HFF-Myc (cell line): ENCODE measurements around the gene TRIM17.

Experiments used
- DNase-seq: peaks from one replicate; pipeline ENCODE4 v3.0.0-alpha.2; 2011; ENCODE audit warnings: low read depth; ENCODE audit errors: extremely low read depth
- H3K4me3 ChIP-seq: replicated peaks from 2 replicates; pipeline ENCODE4 v1.5.1; 2011; ENCODE audit warnings: low read depth, mild to moderate bottlenecking, control low read depth, low read length
- TF ChIP-seq, protein P1 (sequence below): IDR thresholded peaks from 2 replicates; pipeline ENCODE4 v1.5.1; 2012; ENCODE audit warnings: mild to moderate bottlenecking, low read depth, low read length, control low read depth; ENCODE audit errors: missing control alignments

TRIM17 gene

GRCh38 chr1:228426518-228427175 is 10.0 kb upstream of the TRIM17 start:
- TF ChIP-seq, protein P1, sequence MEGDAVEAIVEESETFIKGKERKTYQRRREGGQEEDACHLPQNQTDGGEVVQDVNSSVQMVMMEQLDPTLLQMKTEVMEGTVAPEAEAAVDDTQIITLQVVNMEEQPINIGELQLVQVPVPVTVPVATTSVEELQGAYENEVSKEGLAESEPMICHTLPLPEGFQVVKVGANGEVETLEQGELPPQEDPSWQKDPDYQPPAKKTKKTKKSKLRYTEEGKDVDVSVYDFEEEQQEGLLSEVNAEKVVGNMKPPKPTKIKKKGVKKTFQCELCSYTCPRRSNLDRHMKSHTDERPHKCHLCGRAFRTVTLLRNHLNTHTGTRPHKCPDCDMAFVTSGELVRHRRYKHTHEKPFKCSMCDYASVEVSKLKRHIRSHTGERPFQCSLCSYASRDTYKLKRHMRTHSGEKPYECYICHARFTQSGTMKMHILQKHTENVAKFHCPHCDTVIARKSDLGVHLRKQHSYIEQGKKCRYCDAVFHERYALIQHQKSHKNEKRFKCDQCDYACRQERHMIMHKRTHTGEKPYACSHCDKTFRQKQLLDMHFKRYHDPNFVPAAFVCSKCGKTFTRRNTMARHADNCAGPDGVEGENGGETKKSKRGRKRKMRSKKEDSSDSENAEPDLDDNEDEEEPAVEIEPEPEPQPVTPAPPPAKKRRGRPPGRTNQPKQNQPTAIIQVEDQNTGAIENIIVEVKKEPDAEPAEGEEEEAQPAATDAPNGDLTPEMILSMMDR: no peak
- no peak overlapping the region for H3K4me3 ChIP-seq
- DNase-seq: no peak

DNA sequence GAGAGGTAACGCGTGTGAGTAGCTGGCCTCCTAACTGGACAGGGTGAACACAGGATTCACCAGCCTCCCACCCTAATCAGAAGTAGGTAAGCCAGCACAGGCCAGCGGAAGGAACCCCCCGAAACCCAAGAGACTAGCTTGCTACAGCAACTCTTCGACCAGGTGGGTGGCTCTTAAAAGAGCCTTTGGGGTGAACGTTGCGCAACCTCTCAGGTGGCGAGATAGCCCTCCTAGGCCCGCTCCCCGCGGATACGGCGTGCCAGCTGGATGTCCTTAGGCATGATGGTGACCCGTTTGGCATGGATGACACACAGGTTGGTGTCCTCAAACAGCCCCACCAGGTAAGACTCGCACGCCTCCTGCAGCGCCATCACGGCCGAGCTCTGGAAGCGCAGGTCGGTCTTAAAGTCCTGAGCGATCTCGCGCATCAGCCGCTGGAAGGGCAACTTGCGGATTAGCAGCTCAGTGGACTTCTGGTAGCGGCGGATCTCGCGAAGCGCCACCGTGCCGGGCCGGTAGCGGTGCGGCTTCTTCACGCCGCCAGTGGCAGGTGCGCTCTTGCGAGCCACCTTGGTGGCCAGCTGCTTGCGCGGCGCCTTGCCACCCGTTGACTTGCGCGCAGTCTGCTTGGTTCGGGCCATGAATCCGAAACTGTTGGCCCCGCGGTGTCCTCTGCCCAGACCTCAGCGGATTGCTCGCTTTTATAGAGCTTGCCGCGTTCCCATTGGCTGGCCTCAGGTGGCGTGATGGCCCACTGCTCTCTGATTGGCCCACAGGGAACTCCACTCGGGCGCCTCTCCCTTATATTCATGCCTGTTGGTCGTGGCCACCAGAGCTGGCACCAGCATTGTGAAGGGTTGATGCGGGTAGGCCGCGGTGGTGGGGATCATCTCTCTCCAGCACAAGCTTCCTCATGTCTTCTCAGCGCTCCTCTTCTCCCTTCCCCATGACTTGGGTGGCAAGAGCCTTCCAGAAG is 8.3 kb upstream of the TRIM17 start:
- H3K4me3 ChIP-seq: no peak overlapping the region
- no peak for DNase-seq
- TF ChIP-seq, protein P1: no peak

- DNase-seq: no peak
- TF ChIP-seq, protein P1: no peak
- H3K4me3 ChIP-seq: no peak overlapping the region
These were observed 6.9 kb upstream of the TRIM17 start for GRCh38 chr1:228423404-228424053.

DNA sequence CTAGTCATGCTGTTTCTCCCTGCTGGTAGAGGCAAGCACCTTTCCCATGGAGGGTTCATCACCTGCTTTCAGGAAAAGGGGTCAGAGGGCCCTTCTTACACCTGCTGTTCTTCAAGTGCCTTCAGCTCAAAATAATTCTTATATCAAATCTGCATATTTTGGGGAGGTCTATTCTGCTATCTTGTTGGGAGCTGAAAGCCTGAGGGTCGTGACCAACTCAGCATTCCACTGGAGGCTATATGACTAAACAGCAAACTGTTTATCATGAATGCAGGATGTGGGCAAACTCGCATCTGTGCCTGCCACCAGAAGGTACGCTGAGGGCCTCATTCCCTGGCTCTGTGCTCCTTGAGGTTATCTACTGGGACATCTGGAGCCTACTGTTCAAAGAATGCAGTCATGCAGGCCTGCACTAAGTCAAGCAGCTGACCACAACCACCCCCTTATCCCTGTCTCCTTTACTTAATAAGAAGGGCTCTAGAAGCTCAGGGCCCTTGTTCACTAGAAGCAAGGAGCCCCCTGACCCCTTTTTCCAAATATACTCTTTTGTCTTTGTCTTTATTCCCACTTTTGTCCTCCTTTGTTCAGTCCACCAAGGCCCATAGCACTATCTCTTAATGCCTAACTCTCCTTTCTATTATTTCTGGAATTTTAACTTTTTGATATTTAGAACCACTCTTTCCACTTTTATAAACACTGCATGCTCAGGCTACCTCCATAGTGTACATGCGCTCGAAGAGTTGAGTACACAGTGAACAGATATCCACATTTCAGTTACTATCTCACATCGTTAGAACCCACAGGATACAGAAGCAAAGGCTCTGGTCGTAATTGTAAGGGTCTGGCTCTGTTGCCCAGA is 4.5 kb upstream of the TRIM17 start:
- no peak for DNase-seq
- H3K4me3 ChIP-seq: no peak overlapping the region
- TF ChIP-seq, protein P1: no peak

DNA sequence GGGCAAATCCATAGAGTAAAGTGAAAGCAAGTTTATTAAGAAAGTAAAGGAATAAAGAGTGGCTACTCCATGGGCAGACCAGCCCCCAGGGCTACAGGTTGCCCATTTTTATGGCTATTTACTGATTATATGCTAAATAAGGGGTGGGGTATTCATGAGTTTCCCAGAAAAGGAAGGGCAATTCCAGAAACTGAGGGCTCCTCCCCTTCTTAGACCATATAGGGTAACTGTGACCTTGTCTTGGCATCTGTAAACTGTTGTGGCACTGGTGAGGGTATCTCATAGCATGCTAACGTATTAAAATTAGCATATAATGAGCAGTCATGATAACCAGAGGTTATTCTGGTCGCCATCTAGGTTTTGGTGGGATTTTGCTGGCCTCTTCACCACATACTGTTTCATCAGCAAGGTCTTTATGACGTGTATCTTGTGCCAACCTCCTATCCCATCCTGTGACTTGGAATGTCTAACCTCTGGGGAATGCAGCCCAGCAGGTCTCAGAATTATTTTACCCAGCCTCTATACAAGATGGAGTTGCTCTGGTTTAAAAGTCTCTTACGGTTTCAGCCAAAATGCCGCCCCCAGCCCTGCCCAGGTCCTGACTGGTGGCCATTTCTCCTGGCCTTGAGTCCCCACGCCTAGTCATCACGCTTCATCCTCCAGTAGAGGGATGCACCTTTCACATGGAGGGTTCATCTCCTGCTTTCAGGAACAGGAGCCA is 982 bp upstream of the TRIM17 start:
- H3K4me3 ChIP-seq: no peak overlapping the region
- TF ChIP-seq, protein P1: no peak
- no peak for DNase-seq
